Activated B cell treated with CpG ODN at 0.5 μM for 24 hours (primary cell): ENCODE data around the gene PRPF31. TPM values are rescaled to one million over a fixed set of nuclear protein-coding genes. Genes with fewer than 3 reads are reported as not detected.
A peak's percentile ranks its signal among the peaks of the same experiment; 100 is the strongest.

ENCODE experiments used
- ATAC-seq: fragments of 200-7000 bp; cut with Tn5 transposase; one replicate; pipeline ENCODE4 v1.10.0; 2021; ENCODE audit warnings: low read depth, mild to moderate bottlenecking, moderate library complexity
- CTCF ChIA-PET: fragments of 350-600 bp; sonication (Branson Sonifier 250); formaldehyde crosslinking; loops from one replicate; lab custom pipeline; 2021; ENCODE audit warnings: antibody characterized with exemption; lab: Charles Lee
- POLR2A ChIA-PET: fragments of 350-600 bp; sonication (Branson Sonifier 250); formaldehyde crosslinking; loops from one replicate; lab custom pipeline; 2021; ENCODE audit warnings: antibody characterized with exemption; lab: Charles Lee
- DNase-seq: peaks from one replicate; pipeline ENCODE4 v3.0.0; 2022
- H3K27ac Mint-ChIP-seq: one replicate; pipeline ENCODE4 v1.8.0; 2020; ENCODE audit warnings: mixed read lengths
- H3K27me3 Mint-ChIP-seq: one replicate; pipeline ENCODE4 v1.8.0; 2021; ENCODE audit warnings: mixed read lengths
- H3K36me3 Mint-ChIP-seq: one replicate; pipeline ENCODE4 v1.8.0; 2021; ENCODE audit warnings: low read depth, mixed read lengths
- H3K4me1 Mint-ChIP-seq: one replicate; pipeline ENCODE4 v1.8.0; 2021; ENCODE audit warnings: mixed read lengths
- H3K4me3 Mint-ChIP-seq: one replicate; pipeline ENCODE4 v1.8.0; 2020; ENCODE audit warnings: mild to moderate bottlenecking, mixed read lengths
- H3K9me3 Mint-ChIP-seq: one replicate; pipeline ENCODE4 v1.8.0; 2020; ENCODE audit warnings: mixed read lengths
- CTCF ChIP-seq: fragments of 200-600 bp; IDR thresholded peaks from one replicate; pipeline ENCODE4 v1.8.0; 2022; ENCODE audit warnings: antibody characterized with exemption, mild to moderate bottlenecking
- intact Hi-C: fragments of 100-400 bp; cut with micrococcal nuclease; formaldehyde crosslinking; loops from one replicate; pipeline ENCODE4 v1.15.1; 2024
- total RNA-seq: library from RNA; stranded (reverse); gene quantifications from 2 replicates; pipeline ENCODE4 v1.2.3, GENCODE V29; 2022

PRPF31 gene
- total RNA-seq, 1 donor from 2014 or later = 78.9 TPM

- Mint-ChIP-seq H3K9me3 (no peaks in the 10 kb centered on the region), H3K4me1 (peaks cover 51% of the 10 kb centered on the region), H3K27me3 (no peaks in the 10 kb centered on the region), H3K36me3 (peaks cover 27% of the 10 kb centered on the region), H3K4me3 (peak overlapping the region; percentile 85), H3K27ac (peak overlapping the region; percentile 90)
- ATAC-seq = peak; percentile 80
- intact Hi-C loops = loop anchor here (1.0 to 2.0 kb wide), 8 partner anchors 22 to 1248 kb away; partner anchors contain the start of genes LENG1, MYADM, NDUFA3 and PRPF31
- TF ChIP-seq CTCF = no peak
- ChIA-PET CTCF (interaction anchor here (0.8 to 1.7 kb wide), 4 partner anchors 22 to 52 kb away, joined by 3 to 8 read pairs (median 4); partner anchors contain the start of genes LENG1, MBOAT7, PRPF31 and TFPT), POLR2A (interaction anchor here (0.5 to 3.8 kb wide), 21 partner anchors 11 to 1462 kb away, joined by 3 to 69 read pairs (median 5); partner anchors contain the start of genes FIZ1, LENG1, LENG8 and LENG9)
- DNase-seq = peak; percentile 92
These were observed 21.5 kb downstream of the PRPF31 start for GRCh38 chr19:54136864-54137698.

- Mint-ChIP-seq H3K4me1 (peaks cover 51% of the 10 kb centered on the region), H3K27ac (peak within 1 kb of the TSS; percentile 90), H3K27me3 (no peaks in the 10 kb centered on the region), H3K9me3 (no peaks in the 10 kb centered on the region), H3K36me3 (peaks cover 32% of the 10 kb centered on the region), H3K4me3 (peak within 1 kb of the TSS; percentile 85)
- ATAC-seq (no peak), DNase-seq (no peak)
- intact Hi-C loops = loop anchor here (1.0 to 2.0 kb wide), 8 partner anchors 21 to 1247 kb away; partner anchors contain the start of genes LENG1, MYADM, NDUFA3 and PRPF31
- CTCF ChIA-PET = interaction anchor here (0.9 to 1.7 kb wide), 2 partner anchors 24 to 51 kb away, joined by 3 to 8 read pairs; partner anchors contain the start of gene MBOAT7
- POLR2A ChIA-PET = interaction anchor here (0.5 to 3.8 kb wide), 17 partner anchors 13 to 1462 kb away, joined by 3 to 69 read pairs (median 5); partner anchors contain the start of genes FIZ1, LENG1, LENG8 and LENG9
- no peak for TF ChIP-seq CTCF
These were observed 22.3 kb downstream of the PRPF31 start, which contains the start of gene CNOT3 for GRCh38 chr19:54137699-54138488. Gene CNOT3 (plus strand): TSS chr19:54137762. CDS start chr19:54142979, 5,217 bp downstream.

GRCh38 chr19:54138489-54139256 lies 23.1 kb downstream of the PRPF31 start:
- intact Hi-C loops = no loop called here

GRCh38 chr19:54141356-54141755 lies 25.8 kb downstream of the PRPF31 start:
- Mint-ChIP-seq H3K4me3 (no peak overlapping the region), H3K9me3 (no peaks in the 10 kb centered on the region), H3K27me3 (no peaks in the 10 kb centered on the region), H3K4me1 (peaks cover 46% of the 10 kb centered on the region), H3K36me3 (peaks cover 66% of the 10 kb centered on the region), H3K27ac (no peak overlapping the region)
- DNase-seq (no peak), ATAC-seq (no peak)
- no peak for TF ChIP-seq CTCF
- POLR2A ChIA-PET = interaction anchor here (0.6 kb wide), 2 partner anchors 16 to 58 kb away, joined by 3 read pairs; no protein-coding TSS in a partner anchor
- CTCF ChIA-PET = interaction anchor here (1.0 kb wide), 1 partner anchor 18 kb away, joined by 3 read pairs; the partner anchor contains the start of gene LENG1
- intact Hi-C loops = no loop called here

More at GRCh38 chr19:54138489-54139256, 23.1 kb downstream of the PRPF31 start:
- Mint-ChIP-seq H3K27ac (peak overlapping the region; percentile 83), H3K4me1 (peaks cover 51% of the 10 kb centered on the region), H3K27me3 (no peaks in the 10 kb centered on the region), H3K4me3 (peak overlapping the region; percentile 85), H3K36me3 (peaks cover 40% of the 10 kb centered on the region), H3K9me3 (no peaks in the 10 kb centered on the region)
- ChIA-PET CTCF (no interaction called here), POLR2A (interaction anchor here (0.6 to 3.8 kb wide), 5 partner anchors 12 to 310 kb away, joined by 3 to 69 read pairs (median 17); partner anchors contain the start of genes LENG1, LENG8 and RPS9)
- DNase-seq = no peak
- ATAC-seq = no peak
- no peak for TF ChIP-seq CTCF
